ENCODE measurements around the gene ANKS1B. TPM values are rescaled to one million over a fixed set of nuclear protein-coding genes. Genes with fewer than 3 reads are reported as not detected.

Gene ANKS1B
- total RNA-seq, 1 experiment from 2014 or later, result 9.7 TPM

DNA sequence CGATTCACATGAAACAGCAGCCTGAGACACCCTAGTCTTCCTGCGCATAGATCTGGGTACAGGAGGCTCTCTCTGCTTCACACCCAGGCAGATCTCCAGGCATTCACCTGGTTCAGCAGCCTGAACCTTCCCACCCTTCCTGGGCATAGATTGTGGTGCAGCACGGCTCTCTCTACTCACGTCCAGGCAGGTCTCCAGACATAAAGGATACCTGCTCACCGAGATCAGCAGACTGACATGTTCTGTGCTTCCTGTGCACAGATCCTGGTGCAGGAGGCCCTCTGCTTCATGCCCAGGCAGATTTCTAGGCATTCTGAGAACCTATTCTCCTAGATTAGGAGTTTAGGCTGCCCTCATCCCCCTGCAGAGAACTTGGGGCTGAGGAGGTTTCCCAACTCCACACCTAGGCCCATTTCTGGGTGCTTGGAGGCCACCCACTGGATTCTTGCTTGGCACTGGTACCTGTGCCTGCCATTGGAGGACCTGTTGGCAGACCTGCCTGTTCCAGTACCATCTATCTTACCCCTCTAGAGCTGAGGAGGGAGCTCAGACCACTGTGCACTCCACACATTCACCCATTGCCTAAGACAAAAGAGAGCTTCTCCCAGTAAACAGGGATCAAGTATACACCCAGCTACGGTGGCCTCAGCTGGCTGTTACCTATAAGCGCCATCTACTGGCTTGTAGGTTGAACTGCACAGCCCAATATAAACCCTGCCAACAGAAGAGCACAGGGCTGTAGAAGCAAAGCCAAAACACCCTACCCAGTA is 365.2 kb downstream of the ANKS1B start:
- H3K4me1 ChIP-seq (ENCODE audit: control insufficient read depth, insufficient read depth, low read length), result no peaks in the 10 kb centered on the region
- no peaks in the 10 kb centered on the region for H3K27me3 ChIP-seq (ENCODE audit: control insufficient read depth, insufficient read depth, low read length)
- no TSS peak for BruUV-seq (replicated peaks)
- CTCF ChIA-PET, result interaction anchor here (1.0 kb wide), 1 partner anchor 228 kb away, joined by 7 read pairs; no protein-coding TSS in a partner anchor
- H3K27ac ChIP-seq (ENCODE audit: low read length), result no peak overlapping the region
- no peak for TF ChIP-seq TCF7L2 (IDR thresholded peaks at IDR 0.05; ENCODE audit: low read depth, low read length)
- TF ChIP-seq, protein P1, sequence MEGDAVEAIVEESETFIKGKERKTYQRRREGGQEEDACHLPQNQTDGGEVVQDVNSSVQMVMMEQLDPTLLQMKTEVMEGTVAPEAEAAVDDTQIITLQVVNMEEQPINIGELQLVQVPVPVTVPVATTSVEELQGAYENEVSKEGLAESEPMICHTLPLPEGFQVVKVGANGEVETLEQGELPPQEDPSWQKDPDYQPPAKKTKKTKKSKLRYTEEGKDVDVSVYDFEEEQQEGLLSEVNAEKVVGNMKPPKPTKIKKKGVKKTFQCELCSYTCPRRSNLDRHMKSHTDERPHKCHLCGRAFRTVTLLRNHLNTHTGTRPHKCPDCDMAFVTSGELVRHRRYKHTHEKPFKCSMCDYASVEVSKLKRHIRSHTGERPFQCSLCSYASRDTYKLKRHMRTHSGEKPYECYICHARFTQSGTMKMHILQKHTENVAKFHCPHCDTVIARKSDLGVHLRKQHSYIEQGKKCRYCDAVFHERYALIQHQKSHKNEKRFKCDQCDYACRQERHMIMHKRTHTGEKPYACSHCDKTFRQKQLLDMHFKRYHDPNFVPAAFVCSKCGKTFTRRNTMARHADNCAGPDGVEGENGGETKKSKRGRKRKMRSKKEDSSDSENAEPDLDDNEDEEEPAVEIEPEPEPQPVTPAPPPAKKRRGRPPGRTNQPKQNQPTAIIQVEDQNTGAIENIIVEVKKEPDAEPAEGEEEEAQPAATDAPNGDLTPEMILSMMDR (IDR thresholded peaks at IDR 0.05), result peak; percentile 67
- TF ChIP-seq, protein P2, sequence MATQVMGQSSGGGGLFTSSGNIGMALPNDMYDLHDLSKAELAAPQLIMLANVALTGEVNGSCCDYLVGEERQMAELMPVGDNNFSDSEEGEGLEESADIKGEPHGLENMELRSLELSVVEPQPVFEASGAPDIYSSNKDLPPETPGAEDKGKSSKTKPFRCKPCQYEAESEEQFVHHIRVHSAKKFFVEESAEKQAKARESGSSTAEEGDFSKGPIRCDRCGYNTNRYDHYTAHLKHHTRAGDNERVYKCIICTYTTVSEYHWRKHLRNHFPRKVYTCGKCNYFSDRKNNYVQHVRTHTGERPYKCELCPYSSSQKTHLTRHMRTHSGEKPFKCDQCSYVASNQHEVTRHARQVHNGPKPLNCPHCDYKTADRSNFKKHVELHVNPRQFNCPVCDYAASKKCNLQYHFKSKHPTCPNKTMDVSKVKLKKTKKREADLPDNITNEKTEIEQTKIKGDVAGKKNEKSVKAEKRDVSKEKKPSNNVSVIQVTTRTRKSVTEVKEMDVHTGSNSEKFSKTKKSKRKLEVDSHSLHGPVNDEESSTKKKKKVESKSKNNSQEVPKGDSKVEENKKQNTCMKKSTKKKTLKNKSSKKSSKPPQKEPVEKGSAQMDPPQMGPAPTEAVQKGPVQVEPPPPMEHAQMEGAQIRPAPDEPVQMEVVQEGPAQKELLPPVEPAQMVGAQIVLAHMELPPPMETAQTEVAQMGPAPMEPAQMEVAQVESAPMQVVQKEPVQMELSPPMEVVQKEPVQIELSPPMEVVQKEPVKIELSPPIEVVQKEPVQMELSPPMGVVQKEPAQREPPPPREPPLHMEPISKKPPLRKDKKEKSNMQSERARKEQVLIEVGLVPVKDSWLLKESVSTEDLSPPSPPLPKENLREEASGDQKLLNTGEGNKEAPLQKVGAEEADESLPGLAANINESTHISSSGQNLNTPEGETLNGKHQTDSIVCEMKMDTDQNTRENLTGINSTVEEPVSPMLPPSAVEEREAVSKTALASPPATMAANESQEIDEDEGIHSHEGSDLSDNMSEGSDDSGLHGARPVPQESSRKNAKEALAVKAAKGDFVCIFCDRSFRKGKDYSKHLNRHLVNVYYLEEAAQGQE (IDR thresholded peaks at IDR 0.05; ENCODE audit: insufficient read depth in 1 of 2, low read depth in 2 of 2, low read length in 1 of 2), result no peak
- no peaks in the 10 kb centered on the region for H3K36me3 ChIP-seq (ENCODE audit: control insufficient read depth, insufficient read depth, low read length)
- intact Hi-C loops (cut with micrococcal nuclease; ENCODE audit: unreplicated experiment) (no loop called here), in situ Hi-C loops (cut with HindIII; ENCODE audit: low pct_unique_long_range_greater_than_20kb, low sequenced_read_pairs) (no loop called here)
- H3K9me3 ChIP-seq (ENCODE audit: control insufficient read depth, insufficient read depth, low read depth, low read length), result peaks cover 5% of the 10 kb centered on the region; the same call in 1 of the 2 replicates
- POLR2A ChIA-PET, result no interaction called here
- ATAC-seq (no peak), DNase-seq (ENCODE audit: low read depth, low spot score) (peak; percentile 10)
- no peak overlapping the region for H3K4me3 ChIP-seq (ENCODE audit: low read depth in 2 of 2, low read length in 2 of 2)

DNA sequence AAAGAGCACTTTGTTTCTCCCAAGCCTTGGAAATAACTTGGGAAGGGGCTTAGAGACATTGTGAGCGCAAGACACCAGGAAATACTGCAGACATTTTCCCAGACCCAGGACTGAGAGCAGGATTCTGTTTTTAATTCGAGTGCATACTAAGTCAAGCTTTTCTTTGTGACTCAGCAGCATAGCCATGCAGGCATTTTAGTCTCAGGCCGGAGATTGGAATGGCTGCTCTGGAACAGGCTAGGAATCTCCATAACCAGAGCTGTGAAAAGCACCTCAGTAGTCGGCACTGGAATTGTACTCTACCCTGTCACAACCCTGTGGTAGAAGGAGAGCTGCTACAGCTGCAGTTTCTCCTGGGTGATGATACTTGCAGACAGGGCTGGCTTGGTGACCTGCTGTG is 366.1 kb downstream of the ANKS1B start:
- no peak overlapping the region for H3K27ac ChIP-seq (ENCODE audit: low read length)
- intact Hi-C loops (cut with micrococcal nuclease; ENCODE audit: unreplicated experiment) (no loop called here), in situ Hi-C loops (cut with HindIII; ENCODE audit: low pct_unique_long_range_greater_than_20kb, low sequenced_read_pairs) (no loop called here)
- no peak overlapping the region for H3K4me3 ChIP-seq (ENCODE audit: low read depth in 2 of 2, low read length in 2 of 2)
- no TSS peak for BruUV-seq (replicated peaks)
- ATAC-seq (no peak), DNase-seq (ENCODE audit: low read depth, low spot score) (no peak)
- ChIA-PET CTCF (no interaction called here), POLR2A (no interaction called here)
- no peaks in the 10 kb centered on the region for H3K4me1 ChIP-seq (ENCODE audit: control insufficient read depth, insufficient read depth, low read length)
- TF ChIP-seq, protein P1 (IDR thresholded peaks at IDR 0.05), result no peak
- TF ChIP-seq TCF7L2 (IDR thresholded peaks at IDR 0.05; ENCODE audit: low read depth, low read length) (no peak), SIN3A (IDR thresholded peaks at IDR 0.05; ENCODE audit: borderline replicate concordance, insufficient read depth, low read depth, low read length) (no peak), POLR2AphosphoS5 (IDR thresholded peaks at IDR 0.05; ENCODE audit: low read depth, low read length) (no peak)
- TF ChIP-seq, protein P2 (IDR thresholded peaks at IDR 0.05; ENCODE audit: insufficient read depth in 1 of 2, low read depth in 2 of 2, low read length in 1 of 2), result no peak
- H3K36me3 ChIP-seq (ENCODE audit: control insufficient read depth, insufficient read depth, low read length), result no peaks in the 10 kb centered on the region
- H3K27me3 ChIP-seq (ENCODE audit: control insufficient read depth, insufficient read depth, low read length), result no peaks in the 10 kb centered on the region
- H3K9me3 ChIP-seq (ENCODE audit: control insufficient read depth, insufficient read depth, low read depth, low read length), result peaks cover 5% of the 10 kb centered on the region; the same call in 1 of the 2 replicates
